GM12878 (cell line): Measurements from ENCODE around the gene PUS3. TPM values are rescaled to one million over a fixed set of nuclear protein-coding genes. Genes with fewer than 3 reads are reported as not detected.

Experiments
- CREB1 ChIP-seq: IDR thresholded peaks from 2 replicates; pipeline ENCODE4 v1.6.1; 2012; ENCODE audit warnings: low read depth, mild to moderate bottlenecking, inconsistent platforms
- EP300 ChIP-seq, 2 experiments: fragments of 150-350 bp in 1 of 2; IDR thresholded peaks; 2 replicates each; pipeline ENCODE4 v1.6.1; 2011 to 2012; ENCODE audit warnings: low read depth in 2 of 2, low read length in 2 of 2, borderline replicate concordance in 1 of 2, improper control_type of control experiment in 1 of 2, inconsistent platforms in 1 of 2; ENCODE audit not compliant: control insufficient read depth in 1 of 2
- NFYB ChIP-seq: IDR thresholded peaks from 2 replicates; pipeline ENCODE4 v1.6.1; 2011; ENCODE audit warnings: low read depth, mild to moderate bottlenecking, low read length, improper control_type of control experiment, moderate library complexity; ENCODE audit not compliant: insufficient read depth
- PAX5 ChIP-seq: IDR thresholded peaks from 2 replicates; pipeline ENCODE4 v1.6.1; 2011; ENCODE audit warnings: low read depth, low read length, borderline replicate concordance
- RB1 ChIP-seq: fragments of 450-650 bp; formaldehyde crosslinking; IDR thresholded peaks from 2 replicates; pipeline ENCODE4 v1.6.1; 2017; ENCODE audit warnings: mild to moderate bottlenecking, borderline replicate concordance
- YY1 ChIP-seq: IDR thresholded peaks from 2 replicates; pipeline ENCODE4 v1.6.1; 2011; ENCODE audit warnings: low read depth, mild to moderate bottlenecking, low read length
- ZNF24 ChIP-seq: fragments of 450-650 bp; IDR thresholded peaks from 2 replicates; pipeline ENCODE4 v1.6.1; 2017; ENCODE audit warnings: antibody characterized with exemption, mild to moderate bottlenecking
- polyA plus RNA-seq, 11 experiments: library from polyadenylated mRNA; depleted of rRNA in 4 of 11; unstranded in 6 of 11; stranded (reverse) in 5 of 11; fragments of >200 nt; fragmentation: Nextera tagmentation in 4 of 11; fragmentation: Illumina TruSeq in 1 of 11; extraction: Ambion mirVana in 4 of 11; extraction: Trizol in 1 of 11; gene quantifications; 1 replicate in 1 of 11; 2 replicates in 10 of 11; pipeline versions ENCODE4 v1.2.1 to v1.2.3, GENCODE V29; 2011 to 2016; ENCODE audit warnings: inconsistent platforms in 2 of 11, missing spikeins in 2 of 11, low read depth in 1 of 11
- total RNA-seq, 4 experiments: library from RNA; depleted of rRNA in 3 of 4; stranded (reverse); fragments of >200 nt in 3 of 4; fragmentation: Illumina TruSeq in 1 of 4; extraction: Trizol in 1 of 4; gene quantifications; 2 replicates each; pipeline versions ENCODE4 v1.2.1 to v1.2.3, GENCODE V29; 2013 to 2021
- TF ChIP-seq, protein P1 (sequence below): fragments of 450-650 bp; IDR thresholded peaks from 2 replicates; pipeline ENCODE4 v1.6.1; 2017; ENCODE audit warnings: mild to moderate bottlenecking, low read depth, inconsistent platforms; ENCODE audit not compliant: poor library complexity, severe bottlenecking
- TF ChIP-seq, protein P2 (sequence below): fragments of 450-650 bp; IDR thresholded peaks from 2 replicates; pipeline ENCODE4 v1.6.1; 2017; ENCODE audit warnings: mild to moderate bottlenecking, moderate library complexity
- TF ChIP-seq, protein P3 (sequence below): IDR thresholded peaks from 2 replicates; pipeline ENCODE4 v1.6.1; 2012; ENCODE audit warnings: mild to moderate bottlenecking, low read depth, low read length
- TF ChIP-seq, protein P4 (sequence below), 3 experiments: IDR thresholded peaks in 2 of 3; conservative IDR thresholded peaks in 1 of 3; 2 replicates each; pipeline ENCODE4 v1.5.1; 2011; ENCODE audit warnings: low read depth in 3 of 3, low read length in 3 of 3, mild to moderate bottlenecking in 3 of 3, control low read depth in 2 of 3, moderate library complexity in 2 of 3, inconsistent platforms in 1 of 3, mixed read lengths in 1 of 3; ENCODE audit not compliant: control insufficient read depth in 2 of 3, insufficient read depth in 1 of 3; ENCODE audit errors: extremely low read depth in 1 of 3
- TF ChIP-seq, protein P5 (sequence below): fragments of 450-650 bp; IDR thresholded peaks from 2 replicates; pipeline ENCODE4 v1.6.1; 2016; ENCODE audit warnings: mild to moderate bottlenecking

PUS3 gene
- total and polyA plus RNA-seq, 10 of the 15 experiments (the other 5 are each of a cell fraction or from before 2014, with no cell fraction given), result 10.9 to 22.4 (median 14.3) TPM

DNA sequence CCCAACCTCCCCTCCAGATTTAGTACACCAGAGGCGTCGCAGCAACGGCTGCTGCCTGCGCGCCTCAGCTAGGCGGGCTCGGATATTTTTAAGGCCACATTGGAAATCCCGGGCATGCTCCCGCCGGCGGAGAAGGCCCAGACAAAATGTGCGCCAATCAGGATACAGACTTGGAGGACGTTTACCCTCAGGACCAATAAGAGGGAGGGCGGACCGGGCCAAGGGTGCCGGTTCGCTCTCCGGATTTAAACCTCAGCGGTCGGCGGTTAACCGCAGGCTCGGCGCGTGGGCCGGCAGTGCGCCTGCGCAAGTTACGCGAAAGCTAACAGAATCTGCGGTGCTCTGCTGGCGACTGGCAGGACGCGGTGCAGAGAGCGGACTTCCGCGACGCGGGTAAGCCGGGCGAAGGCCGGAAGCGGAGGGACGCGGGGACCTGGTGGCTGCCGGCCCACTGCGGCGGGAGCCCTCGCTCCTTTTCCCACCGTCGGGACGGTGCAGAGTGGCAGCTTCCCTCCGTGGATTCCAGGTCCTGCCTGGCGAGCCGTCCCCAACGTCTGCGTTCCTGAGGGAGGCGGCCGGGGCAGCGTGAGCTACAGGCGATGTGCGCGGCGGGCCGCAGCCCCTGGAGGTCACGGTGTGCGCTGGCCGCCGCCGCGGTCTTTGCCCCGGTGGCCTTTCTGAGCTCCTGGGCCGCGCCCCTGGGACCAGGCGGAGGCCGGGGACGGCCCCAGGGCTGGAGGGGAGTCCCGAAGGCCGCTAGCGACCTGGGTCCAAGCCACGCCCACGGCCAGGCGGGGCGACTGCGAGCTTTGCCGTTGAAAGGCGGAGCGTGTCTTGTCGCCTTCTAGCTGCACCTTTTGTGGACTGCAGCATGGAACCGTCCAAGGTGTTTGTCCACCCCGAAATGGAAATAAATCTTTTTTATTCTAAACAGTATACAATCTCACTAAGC lies 15.4 kb downstream of the PUS3 start, which contains the start of gene HYLS1 (continued):
- TF ChIP-seq, protein P1, sequence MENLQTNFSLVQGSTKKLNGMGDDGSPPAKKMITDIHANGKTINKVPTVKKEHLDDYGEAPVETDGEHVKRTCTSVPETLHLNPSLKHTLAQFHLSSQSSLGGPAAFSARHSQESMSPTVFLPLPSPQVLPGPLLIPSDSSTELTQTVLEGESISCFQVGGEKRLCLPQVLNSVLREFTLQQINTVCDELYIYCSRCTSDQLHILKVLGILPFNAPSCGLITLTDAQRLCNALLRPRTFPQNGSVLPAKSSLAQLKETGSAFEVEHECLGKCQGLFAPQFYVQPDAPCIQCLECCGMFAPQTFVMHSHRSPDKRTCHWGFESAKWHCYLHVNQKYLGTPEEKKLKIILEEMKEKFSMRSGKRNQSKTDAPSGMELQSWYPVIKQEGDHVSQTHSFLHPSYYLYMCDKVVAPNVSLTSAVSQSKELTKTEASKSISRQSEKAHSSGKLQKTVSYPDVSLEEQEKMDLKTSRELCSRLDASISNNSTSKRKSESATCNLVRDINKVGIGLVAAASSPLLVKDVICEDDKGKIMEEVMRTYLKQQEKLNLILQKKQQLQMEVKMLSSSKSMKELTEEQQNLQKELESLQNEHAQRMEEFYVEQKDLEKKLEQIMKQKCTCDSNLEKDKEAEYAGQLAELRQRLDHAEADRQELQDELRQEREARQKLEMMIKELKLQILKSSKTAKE, result peak; percentile 63
- 0 out of 2 replicates have a peak, but pooled peaks have one; percentile 25 for TF ChIP-seq ZNF24
- TF ChIP-seq PAX5, result peak; percentile 52; the same call in 1 of the 2 replicates
- TF ChIP-seq YY1, result 0 out of 2 replicates have a peak, but pooled peaks have one; percentile 13
- TF ChIP-seq, protein P2, sequence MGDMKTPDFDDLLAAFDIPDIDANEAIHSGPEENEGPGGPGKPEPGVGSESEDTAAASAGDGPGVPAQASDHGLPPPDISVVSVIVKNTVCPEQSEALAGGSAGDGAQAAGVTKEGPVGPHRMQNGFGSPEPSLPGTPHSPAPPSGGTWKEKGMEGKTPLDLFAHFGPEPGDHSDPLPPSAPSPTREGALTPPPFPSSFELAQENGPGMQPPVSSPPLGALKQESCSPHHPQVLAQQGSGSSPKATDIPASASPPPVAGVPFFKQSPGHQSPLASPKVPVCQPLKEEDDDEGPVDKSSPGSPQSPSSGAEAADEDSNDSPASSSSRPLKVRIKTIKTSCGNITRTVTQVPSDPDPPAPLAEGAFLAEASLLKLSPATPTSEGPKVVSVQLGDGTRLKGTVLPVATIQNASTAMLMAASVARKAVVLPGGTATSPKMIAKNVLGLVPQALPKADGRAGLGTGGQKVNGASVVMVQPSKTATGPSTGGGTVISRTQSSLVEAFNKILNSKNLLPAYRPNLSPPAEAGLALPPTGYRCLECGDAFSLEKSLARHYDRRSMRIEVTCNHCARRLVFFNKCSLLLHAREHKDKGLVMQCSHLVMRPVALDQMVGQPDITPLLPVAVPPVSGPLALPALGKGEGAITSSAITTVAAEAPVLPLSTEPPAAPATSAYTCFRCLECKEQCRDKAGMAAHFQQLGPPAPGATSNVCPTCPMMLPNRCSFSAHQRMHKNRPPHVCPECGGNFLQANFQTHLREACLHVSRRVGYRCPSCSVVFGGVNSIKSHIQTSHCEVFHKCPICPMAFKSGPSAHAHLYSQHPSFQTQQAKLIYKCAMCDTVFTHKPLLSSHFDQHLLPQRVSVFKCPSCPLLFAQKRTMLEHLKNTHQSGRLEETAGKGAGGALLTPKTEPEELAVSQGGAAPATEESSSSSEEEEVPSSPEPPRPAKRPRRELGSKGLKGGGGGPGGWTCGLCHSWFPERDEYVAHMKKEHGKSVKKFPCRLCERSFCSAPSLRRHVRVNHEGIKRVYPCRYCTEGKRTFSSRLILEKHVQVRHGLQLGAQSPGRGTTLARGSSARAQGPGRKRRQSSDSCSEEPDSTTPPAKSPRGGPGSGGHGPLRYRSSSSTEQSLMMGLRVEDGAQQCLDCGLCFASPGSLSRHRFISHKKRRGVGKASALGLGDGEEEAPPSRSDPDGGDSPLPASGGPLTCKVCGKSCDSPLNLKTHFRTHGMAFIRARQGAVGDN, result peak; percentile 54
- TF ChIP-seq NFYB, result peak; percentile 85
- TF ChIP-seq, protein P3, sequence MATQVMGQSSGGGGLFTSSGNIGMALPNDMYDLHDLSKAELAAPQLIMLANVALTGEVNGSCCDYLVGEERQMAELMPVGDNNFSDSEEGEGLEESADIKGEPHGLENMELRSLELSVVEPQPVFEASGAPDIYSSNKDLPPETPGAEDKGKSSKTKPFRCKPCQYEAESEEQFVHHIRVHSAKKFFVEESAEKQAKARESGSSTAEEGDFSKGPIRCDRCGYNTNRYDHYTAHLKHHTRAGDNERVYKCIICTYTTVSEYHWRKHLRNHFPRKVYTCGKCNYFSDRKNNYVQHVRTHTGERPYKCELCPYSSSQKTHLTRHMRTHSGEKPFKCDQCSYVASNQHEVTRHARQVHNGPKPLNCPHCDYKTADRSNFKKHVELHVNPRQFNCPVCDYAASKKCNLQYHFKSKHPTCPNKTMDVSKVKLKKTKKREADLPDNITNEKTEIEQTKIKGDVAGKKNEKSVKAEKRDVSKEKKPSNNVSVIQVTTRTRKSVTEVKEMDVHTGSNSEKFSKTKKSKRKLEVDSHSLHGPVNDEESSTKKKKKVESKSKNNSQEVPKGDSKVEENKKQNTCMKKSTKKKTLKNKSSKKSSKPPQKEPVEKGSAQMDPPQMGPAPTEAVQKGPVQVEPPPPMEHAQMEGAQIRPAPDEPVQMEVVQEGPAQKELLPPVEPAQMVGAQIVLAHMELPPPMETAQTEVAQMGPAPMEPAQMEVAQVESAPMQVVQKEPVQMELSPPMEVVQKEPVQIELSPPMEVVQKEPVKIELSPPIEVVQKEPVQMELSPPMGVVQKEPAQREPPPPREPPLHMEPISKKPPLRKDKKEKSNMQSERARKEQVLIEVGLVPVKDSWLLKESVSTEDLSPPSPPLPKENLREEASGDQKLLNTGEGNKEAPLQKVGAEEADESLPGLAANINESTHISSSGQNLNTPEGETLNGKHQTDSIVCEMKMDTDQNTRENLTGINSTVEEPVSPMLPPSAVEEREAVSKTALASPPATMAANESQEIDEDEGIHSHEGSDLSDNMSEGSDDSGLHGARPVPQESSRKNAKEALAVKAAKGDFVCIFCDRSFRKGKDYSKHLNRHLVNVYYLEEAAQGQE, result no peak
- peak; percentile 81; the same call in 1 of the 2 replicates for TF ChIP-seq RB1
- TF ChIP-seq CREB1, result 0 out of 2 replicates have a peak, but pooled peaks have one; percentile 53
- TF ChIP-seq, protein P4, sequence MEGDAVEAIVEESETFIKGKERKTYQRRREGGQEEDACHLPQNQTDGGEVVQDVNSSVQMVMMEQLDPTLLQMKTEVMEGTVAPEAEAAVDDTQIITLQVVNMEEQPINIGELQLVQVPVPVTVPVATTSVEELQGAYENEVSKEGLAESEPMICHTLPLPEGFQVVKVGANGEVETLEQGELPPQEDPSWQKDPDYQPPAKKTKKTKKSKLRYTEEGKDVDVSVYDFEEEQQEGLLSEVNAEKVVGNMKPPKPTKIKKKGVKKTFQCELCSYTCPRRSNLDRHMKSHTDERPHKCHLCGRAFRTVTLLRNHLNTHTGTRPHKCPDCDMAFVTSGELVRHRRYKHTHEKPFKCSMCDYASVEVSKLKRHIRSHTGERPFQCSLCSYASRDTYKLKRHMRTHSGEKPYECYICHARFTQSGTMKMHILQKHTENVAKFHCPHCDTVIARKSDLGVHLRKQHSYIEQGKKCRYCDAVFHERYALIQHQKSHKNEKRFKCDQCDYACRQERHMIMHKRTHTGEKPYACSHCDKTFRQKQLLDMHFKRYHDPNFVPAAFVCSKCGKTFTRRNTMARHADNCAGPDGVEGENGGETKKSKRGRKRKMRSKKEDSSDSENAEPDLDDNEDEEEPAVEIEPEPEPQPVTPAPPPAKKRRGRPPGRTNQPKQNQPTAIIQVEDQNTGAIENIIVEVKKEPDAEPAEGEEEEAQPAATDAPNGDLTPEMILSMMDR (IDR thresholded peaks at IDR 0.05 in 2 of 3, conservative IDR thresholded peaks at IDR 0.05 in 1 of 3; ENCODE audit: control insufficient read depth in 2 of 3, extremely low read depth in 1 of 3, insufficient read depth in 1 of 3, low read depth in 3 of 3, low read length in 3 of 3), result peak; percentile 24 to 39 (median 28); a peak in 4 of 6 replicates
- TF ChIP-seq, protein P5, sequence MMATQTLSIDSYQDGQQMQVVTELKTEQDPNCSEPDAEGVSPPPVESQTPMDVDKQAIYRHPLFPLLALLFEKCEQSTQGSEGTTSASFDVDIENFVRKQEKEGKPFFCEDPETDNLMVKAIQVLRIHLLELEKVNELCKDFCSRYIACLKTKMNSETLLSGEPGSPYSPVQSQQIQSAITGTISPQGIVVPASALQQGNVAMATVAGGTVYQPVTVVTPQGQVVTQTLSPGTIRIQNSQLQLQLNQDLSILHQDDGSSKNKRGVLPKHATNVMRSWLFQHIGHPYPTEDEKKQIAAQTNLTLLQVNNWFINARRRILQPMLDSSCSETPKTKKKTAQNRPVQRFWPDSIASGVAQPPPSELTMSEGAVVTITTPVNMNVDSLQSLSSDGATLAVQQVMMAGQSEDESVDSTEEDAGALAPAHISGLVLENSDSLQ, result peak; percentile 62
- TF ChIP-seq EP300 (IDR thresholded peaks at IDR 0.05; ENCODE audit: borderline replicate concordance in 1 of 2, control insufficient read depth in 1 of 2, low read depth in 2 of 2, low read length in 2 of 2), result peak in 1 of 2 experiments; percentile 77; a peak in 2 of 4 replicates
